ENCODE results near the gene USP3.
A peak's percentile ranks its signal among the peaks of the same experiment; 100 is the strongest.

The USP3 gene

GRCh38 chr15:63491979-63492378, 12.4 kb upstream of the USP3 start:
- H3K27ac ChIP-seq = no peak overlapping the region
- TF ChIP-seq CTCF (conservative IDR thresholded peaks at IDR 0.05) (no peak), ZFX (IDR thresholded peaks at IDR 0.05) (no peak)

- TF ChIP-seq CTCF (conservative IDR thresholded peaks at IDR 0.05) (no peak), ZFX (IDR thresholded peaks at IDR 0.05) (no peak)
- H3K27ac ChIP-seq = no peak overlapping the region
Measured at GRCh38 chr15:63492541-63493077, 11.8 kb upstream of the USP3 start.

GRCh38 chr15:63493436-63493835, 11.0 kb upstream of the USP3 start:
- no peak overlapping the region for H3K27ac ChIP-seq
- no peak for TF ChIP-seq ZFX (IDR thresholded peaks at IDR 0.05)
- TF ChIP-seq CTCF (conservative IDR thresholded peaks at IDR 0.05) = no peak

GRCh38 chr15:63494408-63494807, 10.0 kb upstream of the USP3 start:
- TF ChIP-seq CTCF (conservative IDR thresholded peaks at IDR 0.05) = no peak
- no peak for TF ChIP-seq ZFX (IDR thresholded peaks at IDR 0.05)
- H3K27ac ChIP-seq = no peak overlapping the region

GRCh38 chr15:63495343-63495742, 9.1 kb upstream of the USP3 start:
- no peak overlapping the region for H3K27ac ChIP-seq
- no peak for TF ChIP-seq ZFX (IDR thresholded peaks at IDR 0.05)
- no peak for TF ChIP-seq CTCF (conservative IDR thresholded peaks at IDR 0.05)

GRCh38 chr15:63495780-63496488, 8.5 kb upstream of the USP3 start:
- TF ChIP-seq CTCF (conservative IDR thresholded peaks at IDR 0.05) (no peak), ZFX (IDR thresholded peaks at IDR 0.05) (no peak)
- H3K27ac ChIP-seq = no peak overlapping the region

- TF ChIP-seq CTCF (conservative IDR thresholded peaks at IDR 0.05) (no peak), ZFX (IDR thresholded peaks at IDR 0.05) (no peak)
- peak overlapping the region; percentile 22; the same call in 1 of the 2 replicates for H3K27ac ChIP-seq
Measured at GRCh38 chr15:63497642-63498467, 6.5 kb upstream of the USP3 start.
